ENCODE data around the gene GOLGA8B.
"Not testable (repeated sequence)": the region's sequence is repeated elsewhere in the genome, so short reads cannot be mapped to it uniquely, and the experiment has no call there.

GRCh38 chr15:34569670-34570396, 13.6 kb downstream of the GOLGA8B start:
- not testable (repeated sequence) for TF ChIP-seq CTCF, MYC (IDR thresholded peaks at IDR 0.05; ENCODE audit: low read depth, low read length)

Data from NB4 (cell line).